AG04449 (cell line): Measurements from ENCODE around the gene LIMK2.
A peak's percentile ranks its signal among the peaks of the same experiment; 100 is the strongest.
"Not testable (repeated sequence)": the region's sequence is repeated elsewhere in the genome, so short reads cannot be mapped to it uniquely, and the experiment has no call there.

Experiments used
- CTCF ChIA-PET: fragments of 350-600 bp; formaldehyde crosslinking; extraction: SDS; loops from one replicate; lab custom pipeline; 2021; ENCODE audit warnings: antibody characterized with exemption; lab: Yijun Ruan, JAX
- POLR2A ChIA-PET: fragments of 400-600, 350-600 bp; formaldehyde crosslinking; extraction: SDS; loops from one replicate; lab custom pipeline; 2020; ENCODE audit warnings: antibody characterized with exemption, inconsistent platforms; lab: Yijun Ruan, JAX
- DNase-seq: peaks from one replicate; pipeline ENCODE4 v3.0.0-alpha.2; 2010; ENCODE audit warnings: low read depth, low spot score
- H3K4me3 ChIP-seq: 2 replicates; pipeline ENCODE4 v1.5.1; 2011; ENCODE audit warnings: low read depth, mild to moderate bottlenecking, control low read depth, low read length
- CTCF ChIP-seq: IDR thresholded peaks from one replicate; pipeline ENCODE4 v1.5.1; 2011; ENCODE audit warnings: mild to moderate bottlenecking, moderate library complexity, low read length, control low read depth, inconsistent platforms; ENCODE audit not compliant: insufficient read depth; ENCODE audit errors: missing control alignments

Gene LIMK2

DNA sequence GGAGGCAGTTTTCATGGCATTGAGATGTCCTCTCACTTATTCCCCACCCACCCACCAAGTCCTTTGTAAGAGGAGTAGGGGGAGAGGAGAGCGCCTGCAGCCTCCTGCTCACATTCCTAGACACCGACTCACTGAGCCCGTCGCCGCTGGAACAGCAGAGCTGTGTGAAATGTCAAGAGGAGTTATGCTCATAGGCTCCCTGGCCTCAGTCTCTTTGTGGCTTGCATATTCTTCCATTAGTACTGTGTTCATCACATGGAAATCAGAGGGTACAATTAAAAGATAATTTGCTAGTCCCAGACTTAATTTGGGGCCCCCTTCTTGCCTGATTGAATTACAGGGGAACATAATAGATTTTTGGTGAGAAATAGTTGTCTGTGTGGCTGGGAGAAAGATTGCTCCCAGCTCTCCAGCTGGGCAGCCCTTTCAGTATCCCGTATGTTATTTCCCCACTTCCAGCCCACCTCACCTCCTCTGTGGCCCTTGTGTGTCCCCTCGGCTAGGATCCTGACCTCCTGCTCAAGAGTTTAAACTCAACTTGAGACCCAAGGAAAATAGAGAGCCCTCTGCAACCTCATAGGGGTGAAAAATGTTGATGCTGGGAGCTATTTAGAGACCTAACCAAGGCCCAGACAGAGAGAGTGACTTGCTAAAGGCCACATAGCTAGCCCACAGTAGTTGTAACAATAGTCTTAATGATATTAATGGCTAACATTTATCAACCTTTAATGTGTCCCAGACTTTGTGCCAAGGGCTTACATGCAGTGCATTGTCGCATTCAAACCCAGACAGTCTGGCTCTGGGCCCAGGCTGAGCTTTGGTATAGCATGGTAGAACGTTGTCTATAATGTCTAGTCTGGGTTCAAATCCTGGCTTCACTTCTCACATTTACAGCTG lies 32.2 kb downstream of the LIMK2 start:
- 0 out of 2 replicates have a peak overlapping the region, but pooled peaks have one; percentile 7 for H3K4me3 ChIP-seq
- TF ChIP-seq CTCF, result no peak
- peak; percentile 72 for DNase-seq
- ChIA-PET POLR2A (interaction anchor here (0.8 kb wide), 1 partner anchor 9 kb away, joined by 3 read pairs; no protein-coding TSS in a partner anchor), CTCF (interaction anchor here (0.7 to 10.4 kb wide), 8 partner anchors 9 to 95 kb away, joined by 3 to 91 read pairs (median 6); partner anchors contain the start of gene LIMK2)

DNA sequence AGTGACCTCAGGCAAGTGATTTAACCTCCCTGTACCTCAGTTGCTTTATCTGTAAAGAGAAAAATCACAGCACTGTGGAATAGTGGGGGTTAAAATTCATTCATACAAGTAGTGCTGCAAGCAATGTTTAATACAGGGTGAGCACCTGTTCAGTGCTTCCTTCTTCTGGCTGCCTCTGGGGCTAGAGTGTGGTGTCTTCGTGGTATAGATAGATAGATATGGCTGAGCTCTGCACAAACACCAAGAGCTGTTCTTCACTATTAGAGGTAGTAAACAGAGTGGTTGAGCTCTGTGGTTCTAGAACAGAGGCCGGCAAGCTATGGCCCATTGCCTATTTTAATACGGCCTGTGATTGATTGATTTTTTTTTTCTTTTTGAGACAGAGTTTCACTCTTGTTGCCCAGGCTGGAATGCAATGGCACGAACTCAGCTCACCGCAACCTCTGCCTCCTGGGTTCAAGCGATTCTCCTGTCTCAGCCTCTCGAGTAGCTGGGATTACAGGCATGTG lies 32.9 kb downstream of the LIMK2 start:
- POLR2A ChIA-PET, result interaction anchor here (0.8 kb wide), 1 partner anchor 9 kb away, joined by 3 read pairs; no protein-coding TSS in a partner anchor
- no peak for TF ChIP-seq CTCF
- no peak overlapping the region for H3K4me3 ChIP-seq
- DNase-seq, result no peak
- CTCF ChIA-PET, result interaction anchor here (0.9 to 10.4 kb wide), 3 partner anchors 13 to 35 kb away, joined by 4 to 91 read pairs (median 66); partner anchors contain the start of gene LIMK2

- H3K4me3 ChIP-seq, DNase-seq, POLR2A ChIA-PET: not testable (repeated sequence)
- CTCF ChIA-PET, result interaction anchor here (2.7 to 18.9 kb wide), 2 partner anchors 15 to 25 kb away, joined by 9 to 285 read pairs; no protein-coding TSS in a partner anchor
Observed at GRCh38 chr22:31245998-31246397, 33.9 kb downstream of the LIMK2 start.

DNA sequence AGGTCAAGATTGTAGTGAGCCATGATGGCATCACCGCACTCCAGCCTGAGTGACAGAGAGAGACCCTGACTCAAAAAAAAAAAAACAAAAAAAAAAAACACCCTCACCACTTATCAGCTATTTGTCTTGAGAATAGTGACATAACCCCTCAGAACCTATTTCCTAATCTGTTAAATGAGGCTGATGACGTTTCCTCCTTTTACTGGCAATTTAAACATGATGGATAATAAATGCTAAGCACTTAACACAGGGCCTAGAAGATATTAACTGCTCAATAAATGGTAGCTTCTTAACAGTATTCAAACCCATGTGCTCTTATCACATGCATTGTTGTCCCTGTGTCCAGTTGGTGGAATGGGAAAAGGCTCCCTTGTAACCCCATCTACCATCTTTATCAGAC lies 34.6 kb downstream of the LIMK2 start:
- ChIA-PET POLR2A (no interaction called here), CTCF (interaction anchor here (0.7 to 18.9 kb wide), 5 partner anchors 14 to 67 kb away, joined by 3 to 285 read pairs (median 9); no protein-coding TSS in a partner anchor)
- no peak overlapping the region for H3K4me3 ChIP-seq
- no peak for TF ChIP-seq CTCF
- DNase-seq, result no peak

DNA sequence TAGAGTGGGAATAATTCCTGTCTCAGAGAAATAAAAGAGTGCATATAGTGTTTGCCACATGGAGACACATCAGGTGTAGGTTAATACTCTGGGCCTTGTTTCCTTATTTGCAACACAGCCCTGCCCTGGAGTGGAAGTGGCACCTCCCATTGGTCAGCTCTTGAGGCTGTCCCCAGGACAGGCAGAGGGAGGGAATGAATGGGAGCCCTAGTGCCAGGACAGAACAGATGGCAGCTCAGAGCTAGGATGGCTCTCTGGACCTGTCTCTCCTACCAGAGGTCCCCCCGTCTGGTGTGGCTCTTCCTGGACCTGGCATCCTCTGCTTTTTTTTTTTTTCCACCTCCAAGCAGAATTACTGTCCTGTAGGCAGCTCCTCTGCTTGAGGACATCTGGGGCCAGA lies 35.6 kb downstream of the LIMK2 start:
- ChIA-PET CTCF (interaction anchor here (0.7 to 18.9 kb wide), 7 partner anchors 15 to 99 kb away, joined by 3 to 285 read pairs (median 8); no protein-coding TSS in a partner anchor), POLR2A (interaction anchor here (0.7 to 1.2 kb wide), 5 partner anchors 9 to 66 kb away, joined by 3 to 4 read pairs (median 3); no protein-coding TSS in a partner anchor)
- no peak for TF ChIP-seq CTCF
- no peak for DNase-seq
- peak overlapping the region; percentile 72 for H3K4me3 ChIP-seq

DNA sequence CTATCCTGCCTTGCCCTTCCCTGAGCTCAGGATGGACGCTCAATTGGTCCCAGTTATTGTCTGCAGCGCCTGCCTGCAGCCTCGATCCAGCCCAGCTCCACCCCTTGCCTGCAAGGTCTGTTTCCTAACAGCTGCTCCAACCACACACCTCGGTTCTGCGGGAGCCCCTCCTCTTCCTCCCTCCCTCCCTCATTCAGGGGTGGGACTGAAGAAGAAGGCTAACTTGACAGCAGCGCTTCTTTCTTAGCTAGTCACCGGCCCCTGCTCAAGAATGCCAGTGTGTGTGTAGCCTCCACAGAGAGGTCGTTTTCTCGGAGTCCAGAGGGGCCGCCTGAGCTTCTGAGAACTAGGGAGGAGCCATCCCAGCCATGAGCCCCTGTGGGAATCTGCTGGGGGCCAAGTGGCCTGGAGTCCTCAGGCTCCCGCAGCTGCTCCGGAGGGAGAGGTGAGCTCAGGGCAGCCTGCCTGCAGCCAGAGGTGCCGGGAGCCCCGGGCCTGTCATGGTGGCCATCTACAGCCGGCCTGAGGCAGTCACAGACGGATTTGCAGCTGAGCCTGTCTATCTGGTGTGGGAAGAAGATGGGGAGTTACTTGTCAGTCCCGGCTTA lies 36.1 kb downstream of the LIMK2 start:
- H3K4me3 ChIP-seq, result peak overlapping the region; percentile 72
- peak; percentile 74 for DNase-seq
- ChIA-PET POLR2A (interaction anchor here (0.7 to 1.2 kb wide), 6 partner anchors 8 to 65 kb away, joined by 3 to 4 read pairs (median 3); no protein-coding TSS in a partner anchor), CTCF (interaction anchor here (0.7 to 18.9 kb wide), 9 partner anchors 9 to 100 kb away, joined by 3 to 285 read pairs (median 8); no protein-coding TSS in a partner anchor)
- no peak for TF ChIP-seq CTCF
